ENCODE measurements around the gene ENO1.
A peak's percentile ranks its signal among the peaks of the same experiment; 100 is the strongest.

The ENO1 gene

DNA sequence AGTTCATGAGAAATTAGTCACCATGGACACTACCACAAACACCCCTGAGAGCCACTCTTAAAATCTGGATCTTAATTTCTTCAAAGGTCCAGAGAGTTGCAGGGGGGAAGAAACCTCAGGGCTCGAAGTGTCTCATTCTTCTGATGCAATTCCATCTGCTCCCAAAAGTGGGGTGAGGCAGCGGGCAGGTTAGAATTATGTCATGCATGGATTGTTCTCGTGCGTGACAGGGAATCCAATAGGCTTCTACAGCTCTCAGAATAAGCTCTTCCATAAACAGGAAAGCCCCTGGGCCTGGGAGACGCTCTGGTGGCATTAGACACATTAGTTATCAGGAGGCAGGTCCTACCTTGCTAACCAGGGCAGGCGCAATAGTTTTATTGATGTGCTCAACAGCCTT lies 8.4 kb downstream of the ENO1 start:
- DNase-seq: no peak

DNA sequence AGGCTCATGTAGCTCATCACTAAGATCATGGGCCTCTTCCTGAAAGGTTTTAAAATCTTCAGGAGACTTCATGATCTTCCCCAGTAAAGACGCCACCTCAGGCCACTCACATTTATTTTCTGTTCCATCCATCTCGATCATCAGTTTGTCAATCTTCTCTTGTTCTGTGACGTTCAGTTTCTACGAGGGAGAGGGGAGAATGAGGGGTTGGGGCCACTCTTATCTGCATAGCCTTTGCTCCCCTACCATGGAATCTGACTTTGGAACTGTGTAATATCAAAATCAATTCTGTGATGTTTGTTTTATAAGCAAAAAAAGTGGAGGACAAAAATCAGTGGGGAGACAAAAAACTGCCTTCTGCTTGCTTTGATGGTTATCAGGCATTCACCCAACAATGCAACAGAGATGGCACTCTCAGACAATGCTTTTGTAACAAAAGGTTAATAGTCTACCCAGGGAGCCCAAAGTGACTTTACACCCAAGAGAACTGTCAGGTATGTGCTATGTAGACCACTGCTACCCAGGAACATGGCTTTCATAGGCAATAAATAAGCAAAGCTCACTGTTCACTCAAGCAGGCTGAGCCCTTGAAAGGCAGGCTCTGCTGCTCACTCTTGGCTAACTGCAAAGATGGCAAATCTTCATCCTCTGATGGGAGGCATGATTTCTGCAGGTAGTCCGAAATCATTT lies 10.5 kb downstream of the ENO1 start:
- DNase-seq: no peak

DNA sequence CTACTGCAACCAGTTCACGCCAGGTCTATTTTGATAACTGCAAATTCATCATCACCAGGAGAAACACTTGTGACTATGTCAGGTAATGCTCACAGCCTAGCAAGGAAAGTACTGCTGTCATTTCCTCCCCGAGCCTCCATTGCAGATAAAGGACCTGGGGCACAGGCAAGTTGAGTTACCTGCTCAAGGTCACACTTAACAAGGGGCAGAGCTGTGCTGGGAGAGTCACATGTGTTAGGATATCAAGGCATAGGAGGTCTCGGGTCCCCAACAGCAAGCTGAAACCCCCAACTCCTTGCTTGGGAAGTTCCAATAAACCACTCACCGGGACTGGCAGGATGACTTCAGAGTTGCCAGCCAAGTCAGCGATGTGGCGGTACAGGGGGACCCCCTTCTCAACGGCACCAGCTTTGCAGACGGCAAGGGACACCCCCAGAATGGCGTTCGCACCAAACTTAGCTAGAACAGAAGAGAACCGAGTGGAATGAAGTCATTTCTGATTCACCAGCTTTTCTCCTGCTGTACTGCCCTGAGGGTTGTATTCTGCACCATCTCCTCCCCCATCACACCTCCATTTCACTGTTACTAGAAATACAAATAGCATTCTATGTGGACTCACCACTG lies 11.6 kb downstream of the ENO1 start:
- no peak for DNase-seq

DNA sequence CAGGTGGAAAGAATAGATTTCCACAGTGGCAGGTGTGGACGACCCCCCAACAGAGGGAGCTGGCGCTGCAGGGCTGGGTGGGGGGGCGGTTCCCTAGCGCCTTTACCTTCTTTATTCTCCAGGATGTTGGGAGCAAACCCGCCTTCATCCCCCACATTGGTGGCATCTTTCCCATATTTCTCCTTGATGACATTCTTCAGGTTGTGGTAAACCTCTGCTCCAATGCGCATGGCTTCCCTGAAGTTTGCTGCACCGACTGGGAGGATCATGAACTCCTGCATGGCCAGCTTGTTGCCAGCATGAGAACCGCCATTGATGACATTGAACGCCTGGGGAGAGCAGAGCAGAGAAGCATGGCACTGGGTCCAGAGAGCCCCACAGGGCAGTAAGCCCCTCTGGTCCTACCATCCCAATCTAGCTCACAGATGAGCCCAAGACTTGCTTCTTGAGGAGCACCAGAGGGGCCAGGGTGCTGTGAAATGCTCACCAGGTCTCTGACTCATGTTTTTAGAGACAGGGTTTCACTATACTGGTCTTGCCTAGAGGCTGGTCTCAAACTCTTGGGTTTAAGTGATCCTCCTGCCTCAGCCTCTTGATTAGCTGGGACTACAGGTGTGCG lies 12.2 kb downstream of the ENO1 start:
- no peak for DNase-seq

DNA sequence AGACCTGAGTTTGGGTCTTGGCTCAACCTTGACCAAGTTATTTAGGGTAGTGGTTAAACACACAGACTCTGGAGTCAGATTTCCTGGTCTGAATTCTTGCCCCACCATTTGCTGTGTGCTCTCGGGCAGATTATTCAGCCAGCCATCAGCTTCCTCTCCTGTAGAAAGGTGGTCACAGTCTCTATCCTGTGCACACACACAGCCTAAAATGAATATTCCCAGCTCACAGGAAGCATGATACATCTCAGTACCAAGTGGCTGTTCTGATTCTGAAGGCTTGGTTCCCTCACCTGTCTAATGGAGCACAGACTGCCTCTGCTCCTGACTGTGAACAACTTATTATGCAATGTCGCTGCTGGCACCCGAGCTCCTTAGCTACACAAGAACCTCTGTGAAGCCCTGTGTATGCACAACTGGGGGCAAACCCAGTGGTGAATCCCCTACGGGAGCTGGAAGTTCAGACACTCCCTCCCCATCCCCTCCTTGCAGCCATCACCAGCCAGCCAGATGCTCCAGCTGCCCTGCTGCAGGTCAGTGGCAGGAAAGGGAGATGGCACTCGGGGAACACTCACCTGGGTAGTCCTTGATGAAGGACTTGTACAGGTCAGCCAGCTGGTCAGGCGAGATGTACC lies 13.7 kb downstream of the ENO1 start:
- DNase-seq: no peak

DNA sequence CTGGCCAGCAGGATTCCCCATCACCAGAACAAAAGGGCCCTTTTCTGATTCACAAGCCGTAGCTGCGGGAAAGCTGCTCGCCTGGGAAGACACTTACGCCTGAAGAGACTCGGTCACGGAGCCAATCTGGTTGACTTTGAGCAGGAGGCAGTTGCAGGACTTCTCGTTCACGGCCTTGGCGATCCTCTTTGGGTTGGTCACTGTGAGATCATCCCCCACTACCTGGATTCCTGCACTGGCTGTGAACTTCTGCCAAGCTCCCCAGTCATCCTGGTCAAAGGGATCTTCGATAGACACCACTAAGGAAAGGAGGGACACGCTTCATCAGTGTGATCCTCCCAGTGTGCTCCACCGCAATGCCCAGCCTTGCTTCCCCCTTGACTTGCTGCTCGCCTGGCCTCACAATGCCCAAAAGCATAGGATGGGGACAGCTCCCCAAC lies 14.7 kb downstream of the ENO1 start:
- no peak for DNase-seq

DNA sequence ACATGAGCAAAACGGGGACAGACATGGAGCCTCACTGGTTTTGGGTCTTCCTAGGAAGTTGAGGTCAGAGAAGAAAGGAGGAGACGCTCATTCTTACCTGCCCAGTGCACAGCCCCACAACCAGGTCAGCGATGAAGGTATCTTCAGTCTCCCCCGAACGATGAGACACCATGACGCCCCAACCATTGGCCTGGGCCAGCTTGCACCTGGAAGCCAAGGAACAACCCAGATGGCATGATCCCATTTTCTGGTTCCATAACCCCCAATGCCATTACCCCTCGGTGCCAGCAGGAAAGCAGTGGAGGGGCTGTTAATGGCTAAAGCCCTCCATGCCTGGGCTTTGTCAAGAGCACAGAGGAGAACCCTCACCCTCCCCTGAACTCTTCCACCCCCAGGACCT lies 15.3 kb downstream of the ENO1 start:
- DNase-seq: no peak

DNA sequence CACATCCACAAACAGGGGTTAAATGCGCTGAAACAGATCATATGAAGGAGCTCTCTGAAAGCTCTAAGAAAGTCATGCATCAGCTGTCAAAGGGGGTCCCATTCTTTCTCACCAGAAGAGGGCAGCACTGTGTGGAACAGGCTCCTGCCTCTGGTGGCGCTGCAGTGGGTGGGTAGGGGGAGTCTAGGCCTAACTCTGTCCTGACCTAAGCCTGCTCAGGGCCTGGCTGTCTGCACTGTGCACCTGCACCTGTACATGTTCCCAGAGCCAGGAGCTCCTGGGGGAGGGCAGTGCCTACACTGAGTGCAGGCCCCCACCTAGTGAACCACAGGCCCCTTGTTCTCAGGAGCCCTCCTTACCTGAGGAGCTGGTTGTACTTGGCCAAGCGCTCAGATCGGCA lies 16.0 kb downstream of the ENO1 start:
- DNase-seq: no peak

DNA sequence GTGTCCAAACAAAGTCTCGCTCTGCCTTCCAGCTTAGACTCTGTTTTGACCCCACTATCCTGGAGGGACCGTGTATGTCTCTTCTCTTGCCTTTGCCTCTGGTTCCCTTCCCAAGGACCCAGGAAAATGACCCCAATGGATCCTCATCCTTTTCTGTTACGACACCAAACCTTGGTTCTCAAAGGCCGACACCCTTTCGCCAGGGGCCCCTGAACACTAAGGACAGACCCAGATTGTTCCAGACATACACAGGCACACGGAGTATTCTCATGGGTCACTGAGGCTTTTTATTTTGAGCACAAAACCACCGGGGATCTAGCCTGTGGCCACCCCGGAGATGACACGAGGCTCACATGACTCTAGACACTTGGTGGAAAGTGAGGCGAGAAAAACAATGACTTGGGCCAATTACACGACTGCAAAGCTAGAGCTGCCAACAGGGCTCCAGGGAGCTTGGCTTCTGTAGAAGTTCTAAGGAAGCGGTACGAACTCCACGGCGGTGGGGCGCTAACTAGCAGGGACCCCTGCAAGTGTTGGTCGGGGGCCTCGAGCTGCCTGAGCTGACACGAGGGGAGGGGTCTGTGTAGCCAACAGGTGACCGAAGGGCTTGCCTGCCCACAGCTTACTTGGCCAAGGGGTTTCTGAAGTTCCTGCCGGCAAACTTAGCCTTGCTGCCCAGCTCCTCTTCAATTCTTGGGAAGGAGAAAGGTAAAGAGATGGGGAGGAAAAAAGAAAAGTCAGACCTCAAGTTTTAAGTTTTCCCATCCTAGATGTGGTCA lies 17.6 kb downstream of the ENO1 start:
- no peak for DNase-seq

DNA sequence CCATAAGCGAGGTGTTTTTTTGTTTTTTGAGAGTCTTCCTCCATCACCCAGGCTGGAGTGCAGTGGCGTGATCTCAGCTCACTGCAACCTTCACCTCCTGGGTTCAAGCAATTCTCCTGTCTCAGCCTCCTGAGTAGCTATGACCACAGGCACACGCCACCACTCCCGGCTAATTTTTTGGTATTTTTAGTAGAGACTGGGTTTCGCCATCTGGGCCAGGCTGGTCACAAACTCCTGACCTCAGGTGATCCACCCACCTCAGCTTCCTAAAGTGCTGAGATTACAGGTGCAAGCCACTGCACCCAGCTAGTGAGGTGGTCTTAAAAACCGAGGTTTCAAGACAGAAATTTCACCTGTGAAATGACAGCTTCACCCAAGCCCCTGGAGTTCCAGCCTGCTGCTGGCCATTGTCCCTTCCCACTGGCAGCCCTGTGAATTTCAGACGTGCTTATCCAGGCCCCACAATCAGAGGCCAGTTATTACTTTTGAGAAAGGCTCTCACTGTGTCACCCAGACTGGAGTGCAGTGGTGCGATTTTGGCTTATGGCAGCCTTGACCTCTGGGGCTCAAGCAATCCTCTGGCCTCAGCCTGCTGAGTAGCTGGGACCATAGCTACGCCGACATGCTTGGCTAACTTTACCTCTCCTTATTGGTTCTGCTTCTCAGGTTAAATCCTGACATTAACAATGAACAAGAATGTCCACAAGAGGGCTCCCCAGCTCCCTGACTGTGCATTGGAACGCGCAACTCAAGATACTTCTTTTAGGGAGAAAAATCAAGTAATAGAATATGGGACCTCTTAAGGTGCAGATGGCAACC lies 19.4 kb downstream of the ENO1 start:
- peak; percentile 23 for DNase-seq

DNA sequence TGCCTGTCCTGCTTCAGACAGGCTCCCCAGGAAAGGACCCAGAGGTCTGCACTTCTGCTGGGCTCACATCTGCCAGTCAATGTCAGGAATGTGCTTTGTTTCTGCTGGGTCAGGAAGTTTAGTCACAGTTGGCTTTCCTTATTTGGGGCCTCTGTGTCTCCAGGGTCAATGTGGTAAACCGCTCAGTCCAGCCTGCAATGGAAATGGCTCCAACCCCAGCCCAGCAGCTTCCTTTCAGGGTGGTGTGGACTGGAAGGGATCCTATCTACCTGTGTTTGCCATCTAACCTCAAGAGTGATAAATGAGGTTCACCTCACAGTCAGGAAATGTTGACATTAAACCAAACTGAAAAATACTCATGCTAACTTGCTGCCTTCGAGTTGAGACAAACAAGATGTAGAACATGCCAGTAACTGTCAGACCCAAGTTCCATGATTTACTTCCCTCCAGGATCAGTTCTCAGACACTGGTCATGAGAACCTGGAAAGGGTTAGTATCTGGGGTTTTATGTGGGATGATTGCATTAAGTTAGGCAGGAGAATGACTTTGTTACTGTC lies 20.3 kb downstream of the ENO1 start:
- DNase-seq: no peak

DNA sequence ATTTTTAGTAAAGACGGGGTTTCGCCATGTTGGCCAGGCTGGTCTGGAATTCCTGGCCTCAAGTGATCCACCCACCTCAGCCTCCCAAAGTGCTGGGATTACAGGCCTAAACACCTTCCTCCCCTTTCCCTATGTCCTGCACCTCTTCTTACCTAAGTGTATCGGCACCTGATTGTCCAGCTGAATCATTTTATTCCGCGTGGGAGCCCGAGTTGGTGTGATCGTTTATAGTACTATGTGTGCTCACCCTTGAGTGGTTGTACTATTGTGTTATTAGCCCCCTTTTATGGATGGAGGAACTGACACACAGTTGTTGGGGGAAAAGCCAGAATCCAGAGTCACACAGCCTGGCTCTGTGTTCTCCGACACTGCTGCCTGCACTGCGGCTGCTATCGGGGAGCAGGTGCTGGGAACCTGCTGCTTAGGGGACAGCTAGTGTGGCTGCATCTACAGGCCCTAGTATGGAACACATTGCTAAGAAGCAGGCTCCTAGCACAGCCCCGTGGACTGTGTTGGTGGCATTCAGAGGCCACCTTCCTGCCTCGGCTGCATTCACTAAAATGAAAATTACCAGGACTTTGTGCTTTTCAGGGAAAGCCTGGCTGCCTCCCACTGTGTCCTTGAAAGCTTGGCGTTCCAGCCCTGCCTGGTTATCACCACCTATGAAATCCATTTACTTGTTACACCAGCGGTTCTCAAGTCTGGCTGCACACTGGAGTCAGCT lies 21.6 kb downstream of the ENO1 start:
- DNase-seq: no peak

DNA sequence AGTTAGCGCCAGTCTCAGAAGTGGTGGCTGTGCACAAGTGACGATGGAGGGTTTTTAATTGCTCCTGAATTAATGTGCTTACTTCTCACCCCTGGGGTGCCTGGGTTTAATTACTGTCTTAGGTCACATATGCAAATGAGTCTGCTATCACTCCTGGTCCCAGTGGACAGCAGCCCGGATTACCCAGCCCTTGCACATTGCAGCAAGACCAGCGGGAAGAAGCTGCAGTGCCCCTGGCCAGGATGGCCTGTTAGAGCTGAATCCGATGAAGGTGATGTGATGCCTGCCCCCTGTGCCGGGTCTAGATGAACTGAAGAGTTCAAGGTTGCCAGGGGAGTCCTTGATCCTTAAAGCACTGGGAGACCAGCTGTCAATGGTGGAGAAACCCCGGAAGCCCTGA lies 24.2 kb downstream of the ENO1 start:
- no peak for DNase-seq

DNA sequence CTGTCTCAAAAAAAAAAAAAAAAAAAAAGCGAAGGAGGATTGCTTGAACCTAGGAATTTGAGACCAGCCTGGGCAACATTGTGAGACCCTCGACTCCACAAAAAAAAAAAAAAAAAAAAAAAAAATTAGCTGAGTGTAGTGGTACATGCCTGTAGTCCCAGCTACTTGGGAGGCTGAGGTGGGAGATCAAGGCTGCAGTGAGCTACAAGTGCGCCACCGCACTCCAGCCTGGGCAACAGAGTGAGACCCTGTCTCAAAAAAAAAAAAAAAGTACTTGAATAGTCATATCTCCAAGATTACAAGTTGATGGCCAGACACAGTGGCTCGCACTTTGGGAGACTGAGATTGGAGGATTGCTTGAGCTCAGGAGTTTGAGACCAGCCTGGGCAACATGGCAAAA lies 27.4 kb downstream of the ENO1 start:
- DNase-seq: no peak

DNA sequence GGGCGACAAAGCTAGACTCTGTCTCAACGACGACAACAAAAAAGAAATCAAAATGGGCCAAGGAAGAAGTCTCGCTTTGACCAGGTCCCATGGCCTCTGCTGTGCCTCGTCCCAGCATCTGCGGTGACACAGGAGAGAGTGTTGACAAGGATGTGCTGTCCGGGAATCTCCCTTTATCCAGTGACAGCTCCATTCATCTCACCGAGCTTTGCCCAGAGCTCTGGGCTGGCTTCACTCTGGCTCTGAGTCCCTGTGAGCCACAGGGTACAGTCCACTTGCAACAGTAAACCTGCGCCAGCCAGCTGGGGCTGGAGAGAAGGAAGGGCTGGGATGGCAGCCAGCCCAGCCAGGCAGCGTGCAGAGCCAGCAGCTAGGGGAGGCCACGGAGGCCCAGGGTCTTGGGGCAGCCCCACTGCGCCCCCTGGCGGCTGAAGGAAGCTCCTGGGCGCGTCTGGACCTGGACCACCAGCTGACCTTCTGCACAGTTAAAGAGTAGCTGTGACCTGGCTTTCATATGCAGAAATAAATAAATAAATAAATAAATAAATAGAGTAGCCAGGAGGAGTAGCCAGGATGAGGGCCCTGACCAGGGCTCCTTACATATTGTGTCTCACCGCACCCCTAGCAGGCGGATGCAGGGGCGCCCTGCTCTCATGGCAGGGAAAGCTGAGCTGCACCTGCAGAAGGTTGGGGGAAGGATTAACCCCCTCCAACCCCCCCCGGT lies 29.7 kb downstream of the ENO1 start:
- DNase-seq: peak; percentile 59

DNA sequence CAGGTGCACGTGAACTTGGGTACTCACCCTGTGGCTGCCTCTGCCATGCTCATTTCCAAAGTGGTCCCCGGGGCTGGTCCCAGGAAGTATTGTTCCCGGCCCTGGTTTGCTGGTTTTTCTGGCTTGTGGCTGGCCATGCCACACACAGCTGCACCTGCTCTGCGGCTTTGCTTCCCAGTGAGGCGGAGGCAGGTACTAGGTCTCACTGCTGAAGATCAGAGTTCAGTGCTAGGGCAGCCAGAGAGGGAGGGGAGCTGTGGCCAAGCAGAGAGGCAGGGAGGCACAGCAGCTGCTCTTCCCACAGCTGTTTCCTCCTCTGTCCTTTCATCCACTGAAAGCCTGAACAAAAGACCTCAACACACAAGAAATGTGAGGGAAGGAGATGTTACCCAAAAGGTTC lies 30.5 kb downstream of the ENO1 start:
- no peak for DNase-seq

DNA sequence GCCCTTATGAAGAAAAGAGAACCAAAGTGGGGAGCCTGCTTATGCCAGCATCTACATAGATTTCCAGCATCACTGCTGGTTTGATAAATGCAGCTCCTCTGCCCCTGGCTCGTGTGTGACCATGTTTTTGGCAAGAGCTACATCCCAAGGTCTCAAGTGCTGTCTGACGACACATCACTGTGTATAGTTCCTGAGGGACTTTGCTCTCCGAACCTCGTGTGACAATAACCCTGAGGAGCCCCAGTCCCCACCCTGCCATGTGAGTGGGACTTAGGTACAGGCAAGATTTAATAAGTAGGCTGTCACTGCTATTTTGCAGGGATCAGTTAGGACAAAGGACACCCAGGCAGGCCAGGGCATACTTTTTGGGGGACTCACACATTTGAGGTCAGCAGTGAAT lies 32.2 kb downstream of the ENO1 start:
- no peak for DNase-seq

DNA sequence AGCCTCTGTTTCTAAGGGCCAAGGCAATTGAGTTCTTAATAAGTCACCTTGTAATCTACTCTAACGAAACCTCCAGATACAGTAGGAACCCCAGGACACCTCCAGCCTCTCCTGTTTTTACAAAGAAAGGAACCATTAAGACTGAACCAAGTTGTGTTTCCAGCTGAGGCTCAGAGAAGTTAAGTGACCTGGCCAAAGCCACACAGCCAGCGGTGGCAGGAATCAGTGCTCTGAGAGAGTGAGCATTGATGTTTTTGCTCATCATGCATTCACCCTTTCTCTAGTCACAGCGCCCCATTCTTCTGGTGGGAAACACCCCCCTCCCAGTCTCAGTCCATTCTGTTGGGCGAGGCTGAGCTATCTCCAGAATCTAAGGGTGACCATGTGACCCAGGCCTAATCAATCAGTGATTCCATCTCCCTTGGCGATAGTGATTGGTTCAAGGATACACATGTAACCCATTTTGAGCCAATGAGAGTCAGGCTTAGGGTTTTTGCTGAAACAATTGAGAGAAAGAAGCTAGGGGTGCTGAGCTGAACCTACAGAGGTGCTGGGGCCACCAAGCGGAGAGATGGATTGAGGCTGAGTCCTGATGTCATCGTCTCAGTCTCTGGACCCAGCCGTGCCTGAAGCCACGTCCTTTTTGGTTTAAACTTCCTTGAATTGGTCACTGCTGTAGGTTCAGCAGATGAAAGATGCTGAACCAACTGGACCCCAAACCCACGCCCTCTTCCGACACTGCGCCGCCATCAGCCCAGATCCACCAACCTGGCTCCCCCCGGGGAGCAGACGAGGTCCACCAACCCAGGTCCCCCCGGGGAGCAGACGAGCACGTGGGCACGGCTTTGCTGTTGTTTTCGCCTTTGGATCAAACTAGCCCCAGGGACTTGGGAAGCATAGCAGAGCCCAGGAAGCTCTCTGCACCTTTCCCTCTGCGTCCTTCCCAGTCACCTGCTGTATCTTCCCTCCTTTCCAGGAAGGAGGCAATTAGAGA lies 33.1 kb downstream of the ENO1 start:
- DNase-seq: no peak

DNA sequence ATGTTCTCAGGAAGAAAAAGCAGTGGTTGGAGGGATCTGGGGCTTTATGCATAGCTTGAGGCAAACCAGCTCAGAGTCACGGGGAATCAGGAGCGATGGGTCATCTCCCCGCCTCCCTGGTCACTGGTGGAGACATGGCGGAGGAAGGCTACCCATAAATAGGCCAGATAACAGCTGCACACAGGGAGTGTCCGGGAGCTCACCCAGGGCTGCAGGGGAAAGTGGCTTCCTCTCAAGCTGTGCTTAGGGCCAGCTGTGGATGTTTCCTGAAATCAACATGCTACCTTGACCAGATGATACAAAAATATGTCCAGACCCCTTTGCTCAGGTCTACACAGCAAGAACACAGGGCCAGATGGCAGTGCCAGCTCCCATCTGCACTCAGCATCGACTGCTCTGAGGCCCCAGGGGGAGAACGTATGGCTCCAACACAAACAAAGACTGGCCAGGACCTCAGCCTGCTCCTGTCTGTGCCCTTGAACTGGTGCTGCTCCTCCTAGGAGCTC lies 33.9 kb downstream of the ENO1 start:
- DNase-seq: no peak

Data from NCI-H526 treated with DMSO at 0.1 percent for 48 hours (cell line).